Astrocyte of the spinal cord (primary cell): Measurements from ENCODE around the gene OSBPL3.

Experiments
- DNase-seq: peaks from one replicate; pipeline ENCODE4 v3.0.0; 2011; ENCODE audit warnings: low read depth, low spot score
- H3K4me3 ChIP-seq: 2 replicates; pipeline ENCODE4 v1.5.1; 2011; ENCODE audit warnings: low read depth, mild to moderate bottlenecking, low read length, moderate library complexity
- in situ Hi-C: cut with HindIII; loops from 2 replicates; pipeline ENCODE4 v1.10.0; 2017; ENCODE audit warnings: low sequenced_read_pairs
- TF ChIP-seq, protein P1 (sequence below): IDR thresholded peaks from 2 replicates; pipeline ENCODE4 v1.5.1; 2012; ENCODE audit warnings: low read depth, mild to moderate bottlenecking, low read length, inconsistent platforms

OSBPL3 gene

DNA sequence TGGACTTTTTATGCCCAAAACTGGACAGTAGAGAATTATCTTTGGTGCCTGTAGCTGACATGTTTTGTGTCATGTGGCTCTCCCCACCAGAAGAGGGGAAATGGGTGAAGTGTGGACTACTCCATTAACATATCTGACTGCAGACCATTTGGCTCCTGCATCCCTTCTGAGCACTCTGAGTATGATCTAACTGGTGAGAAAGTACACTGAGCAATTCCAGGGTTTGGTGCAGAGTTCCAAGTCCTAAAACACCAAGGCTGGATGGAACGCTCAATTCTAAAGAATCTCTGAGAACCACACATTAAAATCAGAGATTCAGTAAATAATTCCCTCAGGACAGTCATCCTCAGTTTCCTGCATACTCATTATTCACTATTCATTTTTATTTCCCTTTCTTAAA lies 22.8 kb upstream of the OSBPL3 start:
- no peak overlapping the region for H3K4me3 ChIP-seq
- no peak for DNase-seq
- TF ChIP-seq, protein P1, sequence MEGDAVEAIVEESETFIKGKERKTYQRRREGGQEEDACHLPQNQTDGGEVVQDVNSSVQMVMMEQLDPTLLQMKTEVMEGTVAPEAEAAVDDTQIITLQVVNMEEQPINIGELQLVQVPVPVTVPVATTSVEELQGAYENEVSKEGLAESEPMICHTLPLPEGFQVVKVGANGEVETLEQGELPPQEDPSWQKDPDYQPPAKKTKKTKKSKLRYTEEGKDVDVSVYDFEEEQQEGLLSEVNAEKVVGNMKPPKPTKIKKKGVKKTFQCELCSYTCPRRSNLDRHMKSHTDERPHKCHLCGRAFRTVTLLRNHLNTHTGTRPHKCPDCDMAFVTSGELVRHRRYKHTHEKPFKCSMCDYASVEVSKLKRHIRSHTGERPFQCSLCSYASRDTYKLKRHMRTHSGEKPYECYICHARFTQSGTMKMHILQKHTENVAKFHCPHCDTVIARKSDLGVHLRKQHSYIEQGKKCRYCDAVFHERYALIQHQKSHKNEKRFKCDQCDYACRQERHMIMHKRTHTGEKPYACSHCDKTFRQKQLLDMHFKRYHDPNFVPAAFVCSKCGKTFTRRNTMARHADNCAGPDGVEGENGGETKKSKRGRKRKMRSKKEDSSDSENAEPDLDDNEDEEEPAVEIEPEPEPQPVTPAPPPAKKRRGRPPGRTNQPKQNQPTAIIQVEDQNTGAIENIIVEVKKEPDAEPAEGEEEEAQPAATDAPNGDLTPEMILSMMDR: no peak
- in situ Hi-C loops: no loop called here

DNA sequence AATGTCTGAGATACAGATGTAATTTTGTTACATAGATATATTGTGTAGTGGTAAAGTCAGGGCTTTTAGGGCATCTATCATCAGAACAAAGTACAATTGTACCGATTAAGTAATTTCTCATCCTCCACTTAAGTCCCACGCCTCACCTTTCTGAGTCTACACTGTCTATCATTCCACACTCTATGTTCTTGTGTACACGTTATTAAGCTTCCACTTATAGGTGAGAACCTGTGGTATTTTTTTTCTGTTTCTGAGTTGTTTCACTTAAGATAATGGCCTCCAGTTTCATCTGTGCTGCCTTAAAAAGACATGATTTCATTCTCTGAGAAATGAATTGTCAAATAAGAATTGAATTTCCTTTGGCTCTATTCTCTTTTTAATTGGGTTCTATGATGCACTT lies 15.5 kb upstream of the OSBPL3 start:
- in situ Hi-C loops: no loop called here
- no peak for DNase-seq
- TF ChIP-seq, protein P1: no peak
- H3K4me3 ChIP-seq: no peak overlapping the region

DNA sequence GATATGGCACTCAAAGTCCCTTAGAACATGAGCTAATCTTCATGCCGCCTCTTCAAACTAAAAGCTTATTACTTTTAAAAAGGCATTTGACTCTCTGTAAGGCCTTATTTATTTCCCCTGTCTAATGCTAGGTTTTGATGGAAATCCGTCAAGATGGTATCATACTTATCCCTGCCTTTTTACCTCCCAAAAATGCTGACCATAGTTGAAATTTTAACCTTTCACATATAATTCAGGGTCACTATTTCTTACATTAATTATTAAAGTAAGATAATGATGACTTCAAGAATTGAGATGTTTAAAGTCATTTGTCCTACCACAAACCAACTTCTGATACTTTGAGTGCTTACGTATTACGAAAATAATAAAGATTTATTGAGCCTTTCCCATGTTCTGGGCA lies 12.3 kb upstream of the OSBPL3 start:
- in situ Hi-C loops: no loop called here
- DNase-seq: no peak

DNA sequence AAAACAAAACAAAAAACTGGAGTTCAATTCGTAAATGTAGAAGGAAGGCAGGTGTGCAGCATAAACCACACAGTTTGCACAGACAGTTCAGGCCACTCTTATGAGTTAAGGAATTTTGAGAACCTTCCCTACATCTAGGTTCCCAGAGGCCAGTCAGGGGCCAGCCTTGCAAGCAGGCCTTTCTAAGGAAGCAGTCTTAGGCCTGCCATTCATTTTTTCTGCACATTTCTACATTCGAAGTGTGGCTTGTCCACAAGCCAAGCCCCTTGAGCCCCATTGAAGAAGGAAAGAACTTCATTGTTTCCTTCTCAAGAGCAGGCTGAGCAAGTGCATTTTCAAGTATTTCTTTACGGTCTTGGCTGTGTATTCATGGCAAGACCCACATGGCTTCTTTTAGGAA lies 11.4 kb upstream of the OSBPL3 start:
- no peak overlapping the region for H3K4me3 ChIP-seq
- no peak for DNase-seq
- TF ChIP-seq, protein P1: no peak
- in situ Hi-C loops: no loop called here

More for the DNA sequence above, 12.3 kb upstream of the OSBPL3 start:
- H3K4me3 ChIP-seq: no peak overlapping the region
- TF ChIP-seq, protein P1: no peak

DNA sequence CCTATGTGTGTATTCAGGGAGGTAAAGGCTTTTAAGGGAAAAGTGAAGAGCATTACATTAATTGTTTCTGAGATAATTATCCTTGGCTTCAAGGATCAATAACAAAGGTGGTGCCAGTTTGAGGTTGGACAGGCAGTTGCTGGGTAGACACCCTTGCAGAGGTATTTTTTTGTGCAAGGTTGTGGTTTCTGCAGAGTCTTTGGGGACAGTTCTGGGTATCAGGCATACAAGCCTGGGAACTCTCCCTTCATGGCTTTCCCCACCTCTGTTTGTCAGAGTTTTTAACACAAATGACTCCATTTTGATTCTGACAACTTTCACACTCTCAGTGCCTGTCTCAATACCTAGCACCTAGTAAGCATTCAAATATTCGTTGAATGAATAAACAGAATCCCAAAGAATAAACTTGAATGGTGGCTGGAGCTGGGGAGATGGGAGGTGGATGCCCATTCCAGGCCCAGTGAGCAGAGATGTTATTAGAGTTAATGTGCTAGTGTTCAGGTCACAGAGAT lies 7.4 kb upstream of the OSBPL3 start:
- DNase-seq: no peak
- TF ChIP-seq, protein P1: no peak
- in situ Hi-C loops: no loop called here
- no peak overlapping the region for H3K4me3 ChIP-seq

DNA sequence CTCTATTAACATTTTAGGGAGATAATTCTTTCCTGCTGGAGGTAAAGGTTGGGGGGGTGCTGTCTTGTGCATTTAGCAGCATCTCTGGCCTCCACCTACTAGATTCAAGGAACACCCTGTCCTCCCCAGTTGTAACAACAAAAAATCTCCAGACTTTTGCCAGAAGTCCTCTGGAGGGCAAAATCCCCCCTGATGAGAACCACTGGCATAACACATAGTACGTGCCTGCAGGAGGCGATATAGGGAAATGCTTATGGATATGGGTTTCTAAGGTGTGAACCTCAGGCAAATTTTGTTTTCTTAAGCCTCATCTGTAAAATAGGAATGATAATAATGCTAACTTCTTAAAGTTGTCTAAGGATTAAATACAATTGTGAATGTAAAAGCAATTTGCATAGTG lies 2.9 kb upstream of the OSBPL3 start:
- TF ChIP-seq, protein P1: peak; percentile 33
- H3K4me3 ChIP-seq: no peak overlapping the region
- in situ Hi-C loops: no loop called here
- DNase-seq: no peak
